ENCODE data around the gene PSRC1. TPM values are rescaled to one million over a fixed set of nuclear protein-coding genes. Genes with fewer than 3 reads are reported as not detected.

The PSRC1 gene
- total RNA-seq, 1 experiment from 2014 or later: 60.3 TPM

DNA sequence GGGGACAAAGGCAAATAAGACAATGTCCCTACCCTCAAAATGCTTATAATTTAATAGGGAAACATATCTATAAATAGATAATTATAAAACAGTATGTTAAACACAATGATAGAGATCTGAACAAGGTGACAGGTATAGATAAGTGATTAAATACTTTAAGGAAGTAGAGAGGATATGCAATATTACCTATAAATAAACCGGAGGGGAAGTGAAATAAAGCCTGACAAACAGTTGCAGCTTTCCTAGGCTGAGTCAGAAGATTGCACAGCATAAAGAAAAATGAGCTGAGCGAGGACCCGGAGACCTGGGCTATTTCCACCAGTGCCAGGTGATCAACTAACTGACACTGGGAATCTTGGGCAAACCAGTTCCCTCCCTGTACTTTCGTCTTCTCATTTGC is 11.5 kb upstream of the PSRC1 start:
- Mint-ChIP-seq H3K4me3 (no peak overlapping the region), H3K27me3 (ENCODE audit: low read depth) (peaks cover 3% of the 10 kb centered on the region), H3K36me3 (ENCODE audit: insufficient read depth in 1 of 3, low read depth in 3 of 3) (no peaks in the 10 kb centered on the region), H3K4me1 (peaks cover 12 to 14% of the 10 kb centered on the region in 2 experiments), H3K9me3 (no peaks in the 10 kb centered on the region), H3K27ac (no peak overlapping the region)
- TF ChIP-seq, protein P1, sequence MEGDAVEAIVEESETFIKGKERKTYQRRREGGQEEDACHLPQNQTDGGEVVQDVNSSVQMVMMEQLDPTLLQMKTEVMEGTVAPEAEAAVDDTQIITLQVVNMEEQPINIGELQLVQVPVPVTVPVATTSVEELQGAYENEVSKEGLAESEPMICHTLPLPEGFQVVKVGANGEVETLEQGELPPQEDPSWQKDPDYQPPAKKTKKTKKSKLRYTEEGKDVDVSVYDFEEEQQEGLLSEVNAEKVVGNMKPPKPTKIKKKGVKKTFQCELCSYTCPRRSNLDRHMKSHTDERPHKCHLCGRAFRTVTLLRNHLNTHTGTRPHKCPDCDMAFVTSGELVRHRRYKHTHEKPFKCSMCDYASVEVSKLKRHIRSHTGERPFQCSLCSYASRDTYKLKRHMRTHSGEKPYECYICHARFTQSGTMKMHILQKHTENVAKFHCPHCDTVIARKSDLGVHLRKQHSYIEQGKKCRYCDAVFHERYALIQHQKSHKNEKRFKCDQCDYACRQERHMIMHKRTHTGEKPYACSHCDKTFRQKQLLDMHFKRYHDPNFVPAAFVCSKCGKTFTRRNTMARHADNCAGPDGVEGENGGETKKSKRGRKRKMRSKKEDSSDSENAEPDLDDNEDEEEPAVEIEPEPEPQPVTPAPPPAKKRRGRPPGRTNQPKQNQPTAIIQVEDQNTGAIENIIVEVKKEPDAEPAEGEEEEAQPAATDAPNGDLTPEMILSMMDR (conservative IDR thresholded peaks at IDR 0.05): no peak
- Histone ChIP-seq H2BK20ac (ENCODE audit: low read depth, low read length, poor library complexity, severe bottlenecking) (no peak overlapping the region), H3K14ac (ENCODE audit: insufficient read depth, low read length) (no peak overlapping the region), H2BK12ac (ENCODE audit: insufficient read length, low read depth, low read length) (no peak overlapping the region), H3K4me2 (ENCODE audit: insufficient read depth, insufficient read length, low read length) (no peak overlapping the region), H3K4me1 (ENCODE audit: insufficient read depth, low read length) (no peaks in the 10 kb centered on the region), H3T11ph (ENCODE audit: low read length) (no peak overlapping the region), H3K27me3 (ENCODE audit: insufficient read depth, low read length) (no peaks in the 10 kb centered on the region), H3K23ac (ENCODE audit: insufficient read length, low read depth, low read length) (no peak overlapping the region), H4K8ac (replicated peaks; ENCODE audit: insufficient read length, low read depth, low read length) (no peak overlapping the region), H2BK120ac (ENCODE audit: low read depth, low read length, poor library complexity, severe bottlenecking) (no peak overlapping the region), H2AFZ (ENCODE audit: low read length) (no peak overlapping the region), H3K9ac (ENCODE audit: extremely low read depth, insufficient read length, low read length) (no peak overlapping the region), H3K56ac (ENCODE audit: insufficient read length, low read depth, low read length) (no peak overlapping the region), H3K9me3 (ENCODE audit: control insufficient read depth, low read depth, low read length) (no peaks in the 10 kb centered on the region), H2BK5ac (ENCODE audit: insufficient read length, low read length) (no peak overlapping the region), H4K20me1 (ENCODE audit: control insufficient read depth, insufficient read depth, insufficient read length) (no peaks in the 10 kb centered on the region), H3K23me2 (ENCODE audit: insufficient read length, low read depth, low read length, poor library complexity, severe bottlenecking) (no peaks in the 10 kb centered on the region), H2AK5ac (ENCODE audit: insufficient read length, low read length) (no peak overlapping the region), H3K18ac (ENCODE audit: insufficient read length, low read depth, low read length) (no peak overlapping the region), H4K91ac (ENCODE audit: insufficient read length, low read depth, low read length) (no peak overlapping the region), H3K27ac (ENCODE audit: insufficient read length, low read depth, low read length) (no peak overlapping the region), H3K4ac (ENCODE audit: low read depth, low read length) (no peak overlapping the region), H3K79me2 (ENCODE audit: insufficient read depth, low read length) (no peaks in the 10 kb centered on the region), H2BK15ac (ENCODE audit: low read depth, low read length) (no peak overlapping the region), H3K79me1 (ENCODE audit: insufficient read depth, low read depth, low read length, poor library complexity, severe bottlenecking) (no peaks in the 10 kb centered on the region), H4K5ac (ENCODE audit: insufficient read length, low read depth, low read length) (no peak overlapping the region)
- DNase-seq: no peak
- WGBS (ENCODE audit: extremely low coverage, insufficient read length, low lambda C conversion rate): no CpG with 5 or more reads among the region's 4 CpGs

Measured in H9 (cell line).